Measurements from ENCODE around the gene INAFM1. TPM values are rescaled to one million over a fixed set of nuclear protein-coding genes. Genes with fewer than 3 reads are reported as not detected.
A peak's percentile ranks its signal among the peaks of the same experiment; 100 is the strongest.

INAFM1 gene
- total and polyA plus RNA-seq, 9 of the 15 experiments (the other 6 are each of a cell fraction or from before 2014, with no cell fraction given) = 0.71 to 30.9 (median 3.1) TPM

DNA sequence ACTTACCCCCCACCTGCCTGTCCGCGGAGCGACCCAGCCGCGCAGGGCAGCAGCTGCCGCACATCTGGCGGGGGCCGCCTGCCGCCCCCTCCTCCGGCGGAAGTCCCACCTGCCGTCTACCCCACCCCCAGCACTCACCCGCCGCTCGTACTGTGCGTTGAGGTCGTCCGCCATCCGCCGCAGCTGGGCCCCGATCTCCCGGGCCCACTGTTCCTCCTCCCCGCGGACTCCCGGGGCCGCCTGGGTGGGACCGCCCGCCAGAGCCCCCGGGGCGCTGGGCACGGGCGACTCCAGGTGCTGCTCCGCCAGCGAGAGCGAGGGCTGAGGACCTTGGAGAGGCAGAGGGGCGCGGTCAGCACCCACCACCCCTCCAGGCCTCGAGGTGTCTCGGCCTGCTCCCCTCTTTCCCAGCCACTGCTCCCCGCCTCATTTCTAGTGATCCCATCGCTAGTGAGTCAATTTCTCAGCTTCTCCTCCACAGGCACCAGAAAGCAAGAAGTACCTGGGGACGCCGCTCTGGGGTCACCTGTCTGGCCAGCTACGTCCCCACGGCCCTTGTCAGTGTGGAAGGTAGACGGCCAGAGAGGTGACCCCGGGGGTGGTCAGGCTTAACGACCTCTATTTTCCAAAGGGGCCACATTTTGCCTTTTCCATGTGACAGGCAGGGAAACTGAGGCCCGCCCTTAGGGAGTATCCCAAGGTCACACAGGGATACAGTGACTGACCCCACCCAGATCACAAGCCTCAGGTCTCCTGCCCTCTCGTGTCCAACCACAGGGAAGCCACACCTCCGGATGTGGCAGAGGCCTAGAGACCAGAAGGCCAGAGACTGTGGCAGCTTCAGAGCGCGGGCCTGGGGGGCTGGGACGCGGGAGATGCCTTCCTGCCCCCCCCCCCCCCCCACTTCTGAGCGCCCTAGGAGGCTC lies 48.0 kb upstream of the INAFM1 start (continued):
- TF ChIP-seq, protein P1, sequence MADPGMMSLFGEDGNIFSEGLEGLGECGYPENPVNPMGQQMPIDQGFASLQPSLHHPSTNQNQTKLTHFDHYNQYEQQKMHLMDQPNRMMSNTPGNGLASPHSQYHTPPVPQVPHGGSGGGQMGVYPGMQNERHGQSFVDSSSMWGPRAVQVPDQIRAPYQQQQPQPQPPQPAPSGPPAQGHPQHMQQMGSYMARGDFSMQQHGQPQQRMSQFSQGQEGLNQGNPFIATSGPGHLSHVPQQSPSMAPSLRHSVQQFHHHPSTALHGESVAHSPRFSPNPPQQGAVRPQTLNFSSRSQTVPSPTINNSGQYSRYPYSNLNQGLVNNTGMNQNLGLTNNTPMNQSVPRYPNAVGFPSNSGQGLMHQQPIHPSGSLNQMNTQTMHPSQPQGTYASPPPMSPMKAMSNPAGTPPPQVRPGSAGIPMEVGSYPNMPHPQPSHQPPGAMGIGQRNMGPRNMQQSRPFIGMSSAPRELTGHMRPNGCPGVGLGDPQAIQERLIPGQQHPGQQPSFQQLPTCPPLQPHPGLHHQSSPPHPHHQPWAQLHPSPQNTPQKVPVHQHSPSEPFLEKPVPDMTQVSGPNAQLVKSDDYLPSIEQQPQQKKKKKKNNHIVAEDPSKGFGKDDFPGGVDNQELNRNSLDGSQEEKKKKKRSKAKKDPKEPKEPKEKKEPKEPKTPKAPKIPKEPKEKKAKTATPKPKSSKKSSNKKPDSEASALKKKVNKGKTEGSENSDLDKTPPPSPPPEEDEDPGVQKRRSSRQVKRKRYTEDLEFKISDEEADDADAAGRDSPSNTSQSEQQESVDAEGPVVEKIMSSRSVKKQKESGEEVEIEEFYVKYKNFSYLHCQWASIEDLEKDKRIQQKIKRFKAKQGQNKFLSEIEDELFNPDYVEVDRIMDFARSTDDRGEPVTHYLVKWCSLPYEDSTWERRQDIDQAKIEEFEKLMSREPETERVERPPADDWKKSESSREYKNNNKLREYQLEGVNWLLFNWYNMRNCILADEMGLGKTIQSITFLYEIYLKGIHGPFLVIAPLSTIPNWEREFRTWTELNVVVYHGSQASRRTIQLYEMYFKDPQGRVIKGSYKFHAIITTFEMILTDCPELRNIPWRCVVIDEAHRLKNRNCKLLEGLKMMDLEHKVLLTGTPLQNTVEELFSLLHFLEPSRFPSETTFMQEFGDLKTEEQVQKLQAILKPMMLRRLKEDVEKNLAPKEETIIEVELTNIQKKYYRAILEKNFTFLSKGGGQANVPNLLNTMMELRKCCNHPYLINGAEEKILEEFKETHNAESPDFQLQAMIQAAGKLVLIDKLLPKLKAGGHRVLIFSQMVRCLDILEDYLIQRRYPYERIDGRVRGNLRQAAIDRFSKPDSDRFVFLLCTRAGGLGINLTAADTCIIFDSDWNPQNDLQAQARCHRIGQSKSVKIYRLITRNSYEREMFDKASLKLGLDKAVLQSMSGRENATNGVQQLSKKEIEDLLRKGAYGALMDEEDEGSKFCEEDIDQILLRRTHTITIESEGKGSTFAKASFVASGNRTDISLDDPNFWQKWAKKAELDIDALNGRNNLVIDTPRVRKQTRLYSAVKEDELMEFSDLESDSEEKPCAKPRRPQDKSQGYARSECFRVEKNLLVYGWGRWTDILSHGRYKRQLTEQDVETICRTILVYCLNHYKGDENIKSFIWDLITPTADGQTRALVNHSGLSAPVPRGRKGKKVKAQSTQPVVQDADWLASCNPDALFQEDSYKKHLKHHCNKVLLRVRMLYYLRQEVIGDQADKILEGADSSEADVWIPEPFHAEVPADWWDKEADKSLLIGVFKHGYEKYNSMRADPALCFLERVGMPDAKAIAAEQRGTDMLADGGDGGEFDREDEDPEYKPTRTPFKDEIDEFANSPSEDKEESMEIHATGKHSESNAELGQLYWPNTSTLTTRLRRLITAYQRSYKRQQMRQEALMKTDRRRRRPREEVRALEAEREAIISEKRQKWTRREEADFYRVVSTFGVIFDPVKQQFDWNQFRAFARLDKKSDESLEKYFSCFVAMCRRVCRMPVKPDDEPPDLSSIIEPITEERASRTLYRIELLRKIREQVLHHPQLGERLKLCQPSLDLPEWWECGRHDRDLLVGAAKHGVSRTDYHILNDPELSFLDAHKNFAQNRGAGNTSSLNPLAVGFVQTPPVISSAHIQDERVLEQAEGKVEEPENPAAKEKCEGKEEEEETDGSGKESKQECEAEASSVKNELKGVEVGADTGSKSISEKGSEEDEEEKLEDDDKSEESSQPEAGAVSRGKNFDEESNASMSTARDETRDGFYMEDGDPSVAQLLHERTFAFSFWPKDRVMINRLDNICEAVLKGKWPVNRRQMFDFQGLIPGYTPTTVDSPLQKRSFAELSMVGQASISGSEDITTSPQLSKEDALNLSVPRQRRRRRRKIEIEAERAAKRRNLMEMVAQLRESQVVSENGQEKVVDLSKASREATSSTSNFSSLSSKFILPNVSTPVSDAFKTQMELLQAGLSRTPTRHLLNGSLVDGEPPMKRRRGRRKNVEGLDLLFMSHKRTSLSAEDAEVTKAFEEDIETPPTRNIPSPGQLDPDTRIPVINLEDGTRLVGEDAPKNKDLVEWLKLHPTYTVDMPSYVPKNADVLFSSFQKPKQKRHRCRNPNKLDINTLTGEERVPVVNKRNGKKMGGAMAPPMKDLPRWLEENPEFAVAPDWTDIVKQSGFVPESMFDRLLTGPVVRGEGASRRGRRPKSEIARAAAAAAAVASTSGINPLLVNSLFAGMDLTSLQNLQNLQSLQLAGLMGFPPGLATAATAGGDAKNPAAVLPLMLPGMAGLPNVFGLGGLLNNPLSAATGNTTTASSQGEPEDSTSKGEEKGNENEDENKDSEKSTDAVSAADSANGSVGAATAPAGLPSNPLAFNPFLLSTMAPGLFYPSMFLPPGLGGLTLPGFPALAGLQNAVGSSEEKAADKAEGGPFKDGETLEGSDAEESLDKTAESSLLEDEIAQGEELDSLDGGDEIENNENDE (IDR thresholded peaks at IDR 0.05; ENCODE audit: low read depth, low read length) = no peak
- TF ChIP-seq, protein P2, sequence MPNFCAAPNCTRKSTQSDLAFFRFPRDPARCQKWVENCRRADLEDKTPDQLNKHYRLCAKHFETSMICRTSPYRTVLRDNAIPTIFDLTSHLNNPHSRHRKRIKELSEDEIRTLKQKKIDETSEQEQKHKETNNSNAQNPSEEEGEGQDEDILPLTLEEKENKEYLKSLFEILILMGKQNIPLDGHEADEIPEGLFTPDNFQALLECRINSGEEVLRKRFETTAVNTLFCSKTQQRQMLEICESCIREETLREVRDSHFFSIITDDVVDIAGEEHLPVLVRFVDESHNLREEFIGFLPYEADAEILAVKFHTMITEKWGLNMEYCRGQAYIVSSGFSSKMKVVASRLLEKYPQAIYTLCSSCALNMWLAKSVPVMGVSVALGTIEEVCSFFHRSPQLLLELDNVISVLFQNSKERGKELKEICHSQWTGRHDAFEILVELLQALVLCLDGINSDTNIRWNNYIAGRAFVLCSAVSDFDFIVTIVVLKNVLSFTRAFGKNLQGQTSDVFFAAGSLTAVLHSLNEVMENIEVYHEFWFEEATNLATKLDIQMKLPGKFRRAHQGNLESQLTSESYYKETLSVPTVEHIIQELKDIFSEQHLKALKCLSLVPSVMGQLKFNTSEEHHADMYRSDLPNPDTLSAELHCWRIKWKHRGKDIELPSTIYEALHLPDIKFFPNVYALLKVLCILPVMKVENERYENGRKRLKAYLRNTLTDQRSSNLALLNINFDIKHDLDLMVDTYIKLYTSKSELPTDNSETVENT (CRISPR knock-in tag; IDR thresholded peaks at IDR 0.05) = no peak
- TF ChIP-seq, protein P3, sequence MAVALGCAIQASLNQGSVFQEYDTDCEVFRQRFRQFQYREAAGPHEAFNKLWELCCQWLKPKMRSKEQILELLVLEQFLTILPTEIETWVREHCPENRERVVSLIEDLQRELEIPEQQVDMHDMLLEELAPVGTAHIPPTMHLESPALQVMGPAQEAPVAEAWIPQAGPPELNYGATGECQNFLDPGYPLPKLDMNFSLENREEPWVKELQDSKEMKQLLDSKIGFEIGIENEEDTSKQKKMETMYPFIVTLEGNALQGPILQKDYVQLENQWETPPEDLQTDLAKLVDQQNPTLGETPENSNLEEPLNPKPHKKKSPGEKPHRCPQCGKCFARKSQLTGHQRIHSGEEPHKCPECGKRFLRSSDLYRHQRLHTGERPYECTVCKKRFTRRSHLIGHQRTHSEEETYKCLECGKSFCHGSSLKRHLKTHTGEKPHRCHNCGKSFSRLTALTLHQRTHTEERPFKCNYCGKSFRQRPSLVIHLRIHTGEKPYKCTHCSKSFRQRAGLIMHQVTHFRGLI (CRISPR knock-in tag; IDR thresholded peaks at IDR 0.05) = 0 out of 2 replicates have a peak, but pooled peaks have one; percentile 43
- TF ChIP-seq HDGF (IDR thresholded peaks at IDR 0.05) (no peak), ZKSCAN3 (CRISPR knock-in tag; IDR thresholded peaks at IDR 0.05) (no peak), ZFP36 (IDR thresholded peaks at IDR 0.05; ENCODE audit: low read depth, low read length, partially characterized antibody) (no peak), BRD9 (IDR thresholded peaks at IDR 0.05; ENCODE audit: low read depth, partially characterized antibody) (no peak), ZBTB7A (IDR thresholded peaks at IDR 0.05; ENCODE audit: borderline replicate concordance, control insufficient read depth, low read depth, low read length) (peak; percentile 85), CREBBP (IDR thresholded peaks at IDR 0.05; ENCODE audit: low read depth, low read length) (no peak), SAFB2 (IDR thresholded peaks at IDR 0.05; ENCODE audit: borderline replicate concordance, low read depth, low read length, severe bottlenecking) (no peak), ZNF146 (CRISPR knock-in tag; IDR thresholded peaks at IDR 0.05; ENCODE audit: unreplicated experiment) (no peak)

All from K562 (cell line).